Measurements from ENCODE around the gene MSN.
A peak's percentile ranks its signal among the peaks of the same experiment; 100 is the strongest.

MSN gene

GRCh38 chrX:65723706-65724105 is 56.3 kb downstream of the MSN start:
- DNase-seq (ENCODE audit: low read depth): peak; percentile 39
- H3K9ac ChIP-seq (ENCODE audit: low read length): no peak overlapping the region
- H3K4me1 ChIP-seq (ENCODE audit: control insufficient read depth, insufficient read depth, low read length): no peaks in the 10 kb centered on the region
- H3K36me3 ChIP-seq (ENCODE audit: control insufficient read depth, insufficient read depth, low read length, severe bottlenecking): peaks cover 7% of the 10 kb centered on the region
- H3K9me3 ChIP-seq (ENCODE audit: control insufficient read depth, low read length): peaks cover 9% of the 10 kb centered on the region
- no peaks in the 10 kb centered on the region for H3K27me3 ChIP-seq (replicated peaks; ENCODE audit: control insufficient read depth, insufficient read depth, low read length)
- H3K4me3 ChIP-seq (ENCODE audit: low read length): no peak overlapping the region

- H3K9me3 ChIP-seq (ENCODE audit: control insufficient read depth, low read length): peaks cover 9% of the 10 kb centered on the region
- no peak for DNase-seq (ENCODE audit: low read depth)
- H3K4me3 ChIP-seq (ENCODE audit: low read length): no peak overlapping the region
- peaks cover 3% of the 10 kb centered on the region for H3K27me3 ChIP-seq (replicated peaks; ENCODE audit: control insufficient read depth, insufficient read depth, low read length)
- H3K9ac ChIP-seq (ENCODE audit: low read length): no peak overlapping the region
- H3K4me1 ChIP-seq (ENCODE audit: control insufficient read depth, insufficient read depth, low read length): no peaks in the 10 kb centered on the region
- H3K36me3 ChIP-seq (ENCODE audit: control insufficient read depth, insufficient read depth, low read length, severe bottlenecking): peaks cover 32% of the 10 kb centered on the region
These were observed 59.3 kb downstream of the MSN start for GRCh38 chrX:65726715-65727114.

- DNase-seq (ENCODE audit: low read depth): no peak
- Histone ChIP-seq H3K27me3 (replicated peaks; ENCODE audit: control insufficient read depth, insufficient read depth, low read length) (peaks cover 3% of the 10 kb centered on the region), H3K36me3 (ENCODE audit: control insufficient read depth, insufficient read depth, low read length, severe bottlenecking) (peaks cover 79% of the 10 kb centered on the region), H3K4me3 (ENCODE audit: low read length) (no peak overlapping the region), H3K9ac (ENCODE audit: low read length) (no peak overlapping the region), H3K4me1 (ENCODE audit: control insufficient read depth, insufficient read depth, low read length) (no peaks in the 10 kb centered on the region), H3K9me3 (ENCODE audit: control insufficient read depth, low read length) (no peaks in the 10 kb centered on the region)
These were observed 64.3 kb downstream of the MSN start for GRCh38 chrX:65731684-65732289.

DNA sequence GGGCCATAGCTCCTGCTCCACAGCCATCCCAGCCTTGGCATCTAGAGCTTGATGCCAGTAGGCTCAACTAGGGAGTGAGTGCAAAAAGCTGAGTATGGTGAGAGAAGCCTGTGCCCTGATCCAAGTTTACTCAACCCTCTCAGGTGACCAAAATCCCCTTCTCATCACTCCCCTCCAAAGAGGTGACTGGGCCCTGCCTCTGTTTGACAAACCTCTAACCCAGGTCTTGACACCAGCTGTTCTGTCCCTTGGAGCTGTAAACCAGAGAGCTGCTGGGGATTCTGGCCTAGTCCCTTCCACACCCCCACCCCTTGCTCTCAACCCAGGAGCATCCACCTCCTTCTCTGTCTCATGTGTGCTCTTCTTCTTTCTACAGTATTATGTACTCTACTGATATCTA is 73.5 kb downstream of the MSN start:
- Histone ChIP-seq H3K4me3 (ENCODE audit: low read length) (no peak overlapping the region), H3K4me1 (ENCODE audit: control insufficient read depth, insufficient read depth, low read length) (peaks cover 5% of the 10 kb centered on the region), H3K36me3 (ENCODE audit: control insufficient read depth, insufficient read depth, low read length, severe bottlenecking) (peaks cover 63% of the 10 kb centered on the region), H3K27me3 (replicated peaks; ENCODE audit: control insufficient read depth, insufficient read depth, low read length) (no peaks in the 10 kb centered on the region), H3K9me3 (ENCODE audit: control insufficient read depth, low read length) (peaks cover 5% of the 10 kb centered on the region), H3K9ac (ENCODE audit: low read length) (no peak overlapping the region)
- DNase-seq (ENCODE audit: low read depth): no peak

DNA sequence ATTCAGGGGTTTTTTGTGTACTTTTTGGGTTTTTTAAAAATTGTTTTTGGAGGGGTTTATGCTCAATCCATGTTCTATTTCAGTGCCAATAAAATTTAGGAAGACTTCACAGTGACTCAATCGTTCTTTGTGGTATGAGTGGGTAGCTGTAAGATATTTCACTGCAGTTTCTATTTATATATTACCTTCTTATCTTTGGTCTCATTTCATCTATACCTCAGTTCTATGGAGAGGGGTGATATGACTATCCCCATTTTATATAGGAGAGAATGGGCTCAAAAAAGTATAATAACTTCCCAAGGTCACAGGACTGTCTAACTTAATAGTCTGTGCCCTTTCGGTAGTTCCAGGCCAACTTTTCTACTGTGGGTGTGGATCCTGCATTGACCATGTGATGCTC is 74.4 kb downstream of the MSN start:
- H3K9ac ChIP-seq (ENCODE audit: low read length): no peak overlapping the region
- H3K9me3 ChIP-seq (ENCODE audit: control insufficient read depth, low read length): peaks cover 5% of the 10 kb centered on the region
- H3K4me1 ChIP-seq (ENCODE audit: control insufficient read depth, insufficient read depth, low read length): peaks cover 5% of the 10 kb centered on the region
- H3K4me3 ChIP-seq (ENCODE audit: low read length): no peak overlapping the region
- peaks cover 55% of the 10 kb centered on the region for H3K36me3 ChIP-seq (ENCODE audit: control insufficient read depth, insufficient read depth, low read length, severe bottlenecking)
- H3K27me3 ChIP-seq (replicated peaks; ENCODE audit: control insufficient read depth, insufficient read depth, low read length): no peaks in the 10 kb centered on the region
- no peak for DNase-seq (ENCODE audit: low read depth)

GRCh38 chrX:65744965-65745364 is 77.5 kb downstream of the MSN start:
- H3K9ac ChIP-seq (ENCODE audit: low read length): no peak overlapping the region
- peaks cover 25% of the 10 kb centered on the region for H3K36me3 ChIP-seq (ENCODE audit: control insufficient read depth, insufficient read depth, low read length, severe bottlenecking)
- no peak overlapping the region for H3K4me3 ChIP-seq (ENCODE audit: low read length)
- DNase-seq (ENCODE audit: low read depth): peak; percentile 32
- H3K4me1 ChIP-seq (ENCODE audit: control insufficient read depth, insufficient read depth, low read length): peaks cover 5% of the 10 kb centered on the region
- H3K27me3 ChIP-seq (replicated peaks; ENCODE audit: control insufficient read depth, insufficient read depth, low read length): peaks cover 4% of the 10 kb centered on the region
- H3K9me3 ChIP-seq (ENCODE audit: control insufficient read depth, low read length): no peaks in the 10 kb centered on the region

DNA sequence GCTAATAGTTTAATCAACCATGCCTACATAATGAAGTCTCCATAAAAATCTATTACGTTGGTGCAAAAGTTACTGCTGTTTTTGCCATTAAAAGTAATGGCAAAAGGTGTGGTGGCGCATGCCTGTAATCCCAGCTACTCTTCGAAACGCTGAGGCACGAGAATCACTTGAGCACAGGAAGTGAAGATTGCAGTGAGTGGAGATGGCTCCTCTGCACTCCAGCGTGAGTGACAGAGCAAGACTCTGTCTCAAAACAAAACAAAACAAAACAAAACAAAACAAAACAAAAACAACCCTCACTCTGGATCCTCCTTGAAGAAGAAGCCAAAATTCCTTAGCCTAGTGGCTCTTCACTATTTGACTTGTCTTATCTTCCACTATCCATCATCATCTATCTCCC is 78.0 kb downstream of the MSN start:
- no peak for DNase-seq (ENCODE audit: low read depth)
- peaks cover 4% of the 10 kb centered on the region for H3K27me3 ChIP-seq (replicated peaks; ENCODE audit: control insufficient read depth, insufficient read depth, low read length)
- H3K4me1 ChIP-seq (ENCODE audit: control insufficient read depth, insufficient read depth, low read length): peaks cover 5% of the 10 kb centered on the region
- no peak overlapping the region for H3K9ac ChIP-seq (ENCODE audit: low read length)
- no peak overlapping the region for H3K4me3 ChIP-seq (ENCODE audit: low read length)
- H3K36me3 ChIP-seq (ENCODE audit: control insufficient read depth, insufficient read depth, low read length, severe bottlenecking): peaks cover 20% of the 10 kb centered on the region
- no peaks in the 10 kb centered on the region for H3K9me3 ChIP-seq (ENCODE audit: control insufficient read depth, low read length)

- H3K36me3 ChIP-seq (ENCODE audit: control insufficient read depth, insufficient read depth, low read length, severe bottlenecking): peaks cover 15% of the 10 kb centered on the region
- peaks cover 5% of the 10 kb centered on the region for H3K4me1 ChIP-seq (ENCODE audit: control insufficient read depth, insufficient read depth, low read length)
- peaks cover 4% of the 10 kb centered on the region for H3K27me3 ChIP-seq (replicated peaks; ENCODE audit: control insufficient read depth, insufficient read depth, low read length)
- H3K9ac ChIP-seq (ENCODE audit: low read length): no peak overlapping the region
- H3K4me3 ChIP-seq (ENCODE audit: low read length): no peak overlapping the region
- peaks cover under 1% of the 10 kb centered on the region for H3K9me3 ChIP-seq (ENCODE audit: control insufficient read depth, low read length)
- no peak for DNase-seq (ENCODE audit: low read depth)
These were observed 78.5 kb downstream of the MSN start for GRCh38 chrX:65745992-65746391.

- peaks cover 5% of the 10 kb centered on the region for H3K27me3 ChIP-seq (replicated peaks; ENCODE audit: control insufficient read depth, insufficient read depth, low read length)
- H3K9ac ChIP-seq (ENCODE audit: low read length): no peak overlapping the region
- no peaks in the 10 kb centered on the region for H3K4me1 ChIP-seq (ENCODE audit: control insufficient read depth, insufficient read depth, low read length)
- DNase-seq (ENCODE audit: low read depth): no peak
- H3K36me3 ChIP-seq (ENCODE audit: control insufficient read depth, insufficient read depth, low read length, severe bottlenecking): no peaks in the 10 kb centered on the region
- peaks cover 16% of the 10 kb centered on the region for H3K9me3 ChIP-seq (ENCODE audit: control insufficient read depth, low read length)
- no peak overlapping the region for H3K4me3 ChIP-seq (ENCODE audit: low read length)
These were observed 83.4 kb downstream of the MSN start for GRCh38 chrX:65750674-65751469.

DNA sequence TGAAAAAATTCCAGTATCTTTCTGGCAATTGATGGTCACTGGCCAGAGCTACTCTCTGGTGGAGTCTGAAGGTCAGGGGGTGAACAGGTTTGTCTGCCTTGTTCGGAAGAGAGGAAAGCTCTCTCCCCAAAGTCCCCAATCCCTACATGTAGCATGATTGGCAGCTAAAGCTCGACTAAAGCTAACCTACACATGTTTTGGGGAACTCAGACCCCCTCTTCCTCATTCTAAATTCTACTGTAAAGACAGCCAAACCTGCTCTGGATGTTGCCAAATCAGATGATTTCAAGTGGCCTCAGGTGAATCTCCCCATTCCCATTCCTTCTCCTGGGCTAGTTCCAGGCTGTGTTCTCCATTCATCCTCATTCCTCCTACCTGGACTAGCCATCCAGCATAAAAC is 84.1 kb downstream of the MSN start:
- H3K4me1 ChIP-seq (ENCODE audit: control insufficient read depth, insufficient read depth, low read length): no peaks in the 10 kb centered on the region
- H3K4me3 ChIP-seq (ENCODE audit: low read length): no peak overlapping the region
- peaks cover 16% of the 10 kb centered on the region for H3K9me3 ChIP-seq (ENCODE audit: control insufficient read depth, low read length)
- peaks cover 8% of the 10 kb centered on the region for H3K27me3 ChIP-seq (replicated peaks; ENCODE audit: control insufficient read depth, insufficient read depth, low read length)
- no peak overlapping the region for H3K9ac ChIP-seq (ENCODE audit: low read length)
- DNase-seq (ENCODE audit: low read depth): no peak
- no peaks in the 10 kb centered on the region for H3K36me3 ChIP-seq (ENCODE audit: control insufficient read depth, insufficient read depth, low read length, severe bottlenecking)

GRCh38 chrX:65752294-65752693 is 84.8 kb downstream of the MSN start:
- H3K4me1 ChIP-seq (ENCODE audit: control insufficient read depth, insufficient read depth, low read length): no peaks in the 10 kb centered on the region
- peaks cover 16% of the 10 kb centered on the region for H3K9me3 ChIP-seq (ENCODE audit: control insufficient read depth, low read length)
- H3K9ac ChIP-seq (ENCODE audit: low read length): no peak overlapping the region
- no peak overlapping the region for H3K4me3 ChIP-seq (ENCODE audit: low read length)
- H3K27me3 ChIP-seq (replicated peaks; ENCODE audit: control insufficient read depth, insufficient read depth, low read length): peaks cover 8% of the 10 kb centered on the region
- DNase-seq (ENCODE audit: low read depth): no peak
- H3K36me3 ChIP-seq (ENCODE audit: control insufficient read depth, insufficient read depth, low read length, severe bottlenecking): no peaks in the 10 kb centered on the region
